HepG2 (cell line): Measurements from ENCODE around the gene EEFSEC. TPM values are rescaled to one million over a fixed set of nuclear protein-coding genes. Genes with fewer than 3 reads are reported as not detected.

Experiments used
- BCLAF1 ChIP-seq: fragments of 450-650 bp; IDR thresholded peaks from 2 replicates; pipeline ENCODE4 v1.6.1; 2017; ENCODE audit warnings: mild to moderate bottlenecking
- BRF2 ChIP-seq: sonication (generic); formaldehyde crosslinking; IDR thresholded peaks from 2 replicates; pipeline ENCODE4 v1.8.1; 2022; ENCODE audit warnings: mild to moderate bottlenecking, missing genetic modification reagents
- CENPX ChIP-seq: sonication (generic); formaldehyde crosslinking; IDR thresholded peaks from 2 replicates; pipeline ENCODE4 v1.9.0; 2021; ENCODE audit warnings: mild to moderate bottlenecking, missing genetic modification reagents, moderate library complexity
- HDAC1 ChIP-seq: sonication (generic); formaldehyde crosslinking; IDR thresholded peaks from 2 replicates; pipeline ENCODE4 v1.5.1; 2020; ENCODE audit warnings: mild to moderate bottlenecking, missing genetic modification reagents
- HNF1B ChIP-seq: sonication (generic); formaldehyde crosslinking; IDR thresholded peaks from 2 replicates; pipeline ENCODE4 v1.5.1; 2020; ENCODE audit warnings: mild to moderate bottlenecking, moderate library complexity, missing genetic modification reagents
- MLLT10 ChIP-seq: sonication (generic); formaldehyde crosslinking; IDR thresholded peaks from 2 replicates; pipeline ENCODE4 v1.4.0; 2020; ENCODE audit warnings: missing genetic modification reagents
- NCOA2 ChIP-seq: sonication (generic); formaldehyde crosslinking; IDR thresholded peaks from 2 replicates; pipeline ENCODE4 v1.8.0; 2022; ENCODE audit warnings: inconsistent platforms
- NR2C2 ChIP-seq: sonication (generic); formaldehyde crosslinking; IDR thresholded peaks from 2 replicates; pipeline ENCODE4 v1.4.0; 2020; ENCODE audit warnings: missing genetic modification reagents, mild to moderate bottlenecking, moderate library complexity, borderline replicate concordance
- RFXANK ChIP-seq: IDR thresholded peaks from 2 replicates; pipeline ENCODE4 v1.6.1; 2016
- TFDP1 ChIP-seq: IDR thresholded peaks from 2 replicates; pipeline ENCODE4 v1.6.1; 2016; ENCODE audit warnings: missing compliant biosample characterization, missing genetic modification reagents, borderline replicate concordance
- THAP11 ChIP-seq: IDR thresholded peaks from 2 replicates; pipeline ENCODE4 v1.6.1; 2016; ENCODE audit warnings: missing biosample characterization, missing genetic modification reagents
- U2AF2 ChIP-seq: fragments of 200-400 bp; formaldehyde crosslinking; IDR thresholded peaks from 2 replicates; pipeline ENCODE4 v1.6.1; 2017; ENCODE audit warnings: low read depth, mild to moderate bottlenecking, low read length
- ZNF205 ChIP-seq: IDR thresholded peaks from 2 replicates; pipeline ENCODE4 v1.6.1; 2018; ENCODE audit warnings: missing biosample characterization, missing genetic modification reagents
- ZNF598 ChIP-seq: sonication (generic); formaldehyde crosslinking; IDR thresholded peaks from 2 replicates; pipeline ENCODE4 v1.5.1; 2020; ENCODE audit warnings: mild to moderate bottlenecking, missing genetic modification reagents, borderline replicate concordance
- ZNF691 ChIP-seq: sonication (generic); formaldehyde crosslinking; IDR thresholded peaks from 2 replicates; pipeline ENCODE4 v1.4.0; 2020; ENCODE audit warnings: missing genetic modification reagents, low read depth, mild to moderate bottlenecking, borderline replicate concordance
- ZZZ3 ChIP-seq: sonication (generic); formaldehyde crosslinking; IDR thresholded peaks from 2 replicates; pipeline ENCODE4 v1.4.0; 2020; ENCODE audit warnings: missing genetic modification reagents, mild to moderate bottlenecking, borderline replicate concordance
- polyA plus RNA-seq, 8 experiments: library from polyadenylated mRNA; depleted of rRNA in 3 of 8; stranded (reverse) in 7 of 8; unstranded in 1 of 8; fragments of >200 nt; fragmentation: Illumina TruSeq in 4 of 8; extraction: Trizol in 4 of 8; gene quantifications; 2 replicates each; pipeline versions ENCODE4 v1.2.1 to v1.2.3, GENCODE V29; 2011 to 2016; ENCODE audit warnings: low read depth in 4 of 8, missing spikeins in 1 of 8, mixed read lengths in 1 of 8; ENCODE audit not compliant: insufficient read depth in 1 of 8
- total RNA-seq, 5 experiments: library from RNA; depleted of rRNA; stranded (reverse); fragments of >200 nt; fragmentation: Illumina TruSeq; extraction: Trizol; gene quantifications; 2 replicates each; pipeline ENCODE4 v1.2.3, GENCODE V29; 2016; ENCODE audit warnings: low read depth in 1 of 5
- TF ChIP-seq, protein P1 (sequence below): sonication (generic); formaldehyde crosslinking; IDR thresholded peaks from 2 replicates; pipeline ENCODE4 v1.5.1; 2020; ENCODE audit warnings: mild to moderate bottlenecking, missing genetic modification reagents

The EEFSEC gene
- total and polyA plus RNA-seq, 2 of the 13 experiments (the other 11 are each of a cell fraction or from before 2014, with no cell fraction given): 6.4 to 24.2 TPM

DNA sequence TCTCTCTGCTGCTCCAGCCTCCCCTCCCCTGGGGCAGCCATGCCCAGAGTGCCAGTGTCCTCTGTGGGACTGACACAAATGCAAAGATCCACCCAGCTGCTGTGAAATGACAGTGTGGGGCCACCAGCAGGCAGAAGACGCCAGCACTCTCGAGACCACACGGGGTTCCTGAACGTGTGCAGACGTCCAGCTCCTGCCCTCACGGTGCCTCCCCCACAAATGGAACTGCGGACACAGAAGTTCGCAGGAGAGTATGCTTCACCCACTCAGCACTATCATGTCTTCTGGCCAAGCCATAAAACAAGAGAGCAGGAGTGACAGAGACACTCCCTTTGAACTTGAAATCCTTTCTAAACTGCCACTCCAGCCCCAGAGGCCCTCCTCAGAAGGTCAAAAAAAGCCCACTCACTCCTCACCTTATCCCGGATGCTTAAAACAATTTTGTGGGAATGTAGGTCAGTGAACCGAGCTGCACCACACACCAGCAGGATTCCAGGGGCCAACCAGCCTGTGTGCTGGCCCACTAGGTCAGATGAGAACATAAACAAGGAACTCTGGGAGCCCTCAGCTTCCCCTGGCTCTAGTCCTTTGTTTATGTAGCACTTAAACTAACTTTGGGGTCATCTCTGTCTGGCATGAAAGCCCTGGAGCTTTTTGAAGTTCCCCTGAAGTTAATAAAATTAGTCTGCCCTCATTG, 200.9 kb downstream of the EEFSEC start (continued):
- TF ChIP-seq BRF2 (CRISPR knock-in tag) (no peak), MLLT10 (CRISPR knock-in tag) (no peak), ZNF691 (CRISPR knock-in tag) (no peak), ZNF598 (CRISPR knock-in tag) (no peak), RFXANK (CRISPR knock-in tag) (no peak), ZZZ3 (CRISPR knock-in tag) (no peak), ZNF205 (CRISPR knock-in tag) (no peak), CENPX (CRISPR knock-in tag) (no peak), THAP11 (CRISPR knock-in tag) (0 out of 2 replicates have a peak, but pooled peaks have one; percentile 17), TFDP1 (no peak), NR2C2 (CRISPR knock-in tag) (no peak), BCLAF1 (no peak), NCOA2 (CRISPR knock-in tag) (peak; percentile 63; the same call in 1 of the 2 replicates), HDAC1 (CRISPR knock-in tag) (peak; percentile 43; the same call in 1 of the 2 replicates), HNF1B (CRISPR knock-in tag) (no peak), U2AF2 (no peak)
- TF ChIP-seq, protein P1, sequence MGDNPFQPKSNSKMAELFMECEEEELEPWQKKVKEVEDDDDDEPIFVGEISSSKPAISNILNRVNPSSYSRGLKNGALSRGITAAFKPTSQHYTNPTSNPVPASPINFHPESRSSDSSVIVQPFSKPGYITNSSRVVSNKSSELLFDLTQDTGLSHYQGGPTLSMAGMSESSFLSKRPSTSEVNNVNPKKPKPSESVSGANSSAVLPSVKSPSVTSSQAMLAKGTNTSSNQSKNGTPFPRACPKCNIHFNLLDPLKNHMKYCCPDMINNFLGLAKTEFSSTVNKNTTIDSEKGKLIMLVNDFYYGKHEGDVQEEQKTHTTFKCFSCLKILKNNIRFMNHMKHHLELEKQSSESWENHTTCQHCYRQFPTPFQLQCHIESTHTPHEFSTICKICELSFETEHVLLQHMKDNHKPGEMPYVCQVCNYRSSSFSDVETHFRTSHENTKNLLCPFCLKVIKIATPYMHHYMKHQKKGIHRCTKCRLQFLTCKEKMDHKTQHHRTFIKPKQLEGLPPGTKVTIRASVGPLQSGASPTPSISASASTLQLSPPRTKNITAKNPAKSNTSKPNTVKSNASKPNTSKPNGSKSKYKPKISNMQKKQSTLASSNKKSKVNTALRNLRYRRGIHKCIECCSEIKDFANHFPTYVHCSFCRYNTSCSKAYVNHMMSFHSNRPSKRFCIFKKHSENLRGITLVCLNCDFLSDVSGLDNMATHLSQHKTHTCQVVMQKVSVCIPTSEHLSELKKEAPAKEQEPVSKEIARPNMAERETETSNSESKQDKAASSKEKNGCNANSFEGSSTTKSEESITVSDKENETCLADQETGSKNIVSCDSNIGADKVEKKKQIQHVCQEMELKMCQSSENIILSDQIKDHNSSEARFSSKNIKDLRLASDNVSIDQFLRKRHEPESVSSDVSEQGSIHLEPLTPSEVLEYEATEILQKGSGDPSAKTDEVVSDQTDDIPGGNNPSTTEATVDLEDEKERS (CRISPR knock-in tag): no peak
